Lung (tissue), 12 donors: ENCODE measurements around the gene ETV6. TPM values are rescaled to one million over a fixed set of nuclear protein-coding genes. Genes with fewer than 3 reads are reported as not detected.

Experiments used
- ATAC-seq: fragments of 200-7000 bp; cut with Tn5 transposase; one replicate; pipeline ENCODE4 v1.9.1; 2020; ENCODE audit warnings: moderate number of reproducible peaks; ENCODE audit not compliant: insufficient read depth, low FRiP score
- DNase-seq, 3 donors: peaks; one replicate each; pipeline ENCODE4 v3.0.0-alpha.2; 2013 to 2017
- H3K27ac ChIP-seq, 2 donors: one replicate each; pipeline ENCODE4 v1.5.1; 2013; ENCODE audit warnings: mild to moderate bottlenecking in 2 of 2, moderate library complexity in 2 of 2, control low read depth in 1 of 2, inconsistent platforms in 1 of 2, low read depth in 1 of 2, low read length in 1 of 2
- H3K27me3 ChIP-seq, 3 donors: one replicate each; pipeline ENCODE4 v1.5.1; 2013; ENCODE audit warnings: low read length in 2 of 3; ENCODE audit not compliant: control insufficient read depth in 3 of 3, insufficient read depth in 3 of 3
- H3K36me3 ChIP-seq, 4 donors: one replicate each; pipeline ENCODE4 v1.5.1; 2013; ENCODE audit warnings: low read length in 4 of 4, mild to moderate bottlenecking in 1 of 4, moderate library complexity in 1 of 4; ENCODE audit not compliant: control insufficient read depth in 4 of 4, insufficient read depth in 4 of 4
- H3K4me1 ChIP-seq, 5 donors: one replicate each; pipeline ENCODE4 v1.5.1; 2013; ENCODE audit warnings: low read length in 5 of 5, mild to moderate bottlenecking in 2 of 5, moderate library complexity in 1 of 5; ENCODE audit not compliant: control insufficient read depth in 5 of 5, insufficient read depth in 5 of 5
- H3K4me3 ChIP-seq: one replicate; pipeline ENCODE4 v1.5.1; 2013; ENCODE audit warnings: mild to moderate bottlenecking, control low read depth, moderate library complexity
- H3K9ac ChIP-seq, 2 donors: one replicate each; pipeline ENCODE4 v1.5.1; 2013; ENCODE audit warnings: low read length in 2 of 2, control low read depth in 1 of 2; ENCODE audit not compliant: insufficient read depth in 1 of 2
- H3K9me3 ChIP-seq, 4 donors: one replicate each; pipeline ENCODE4 v1.5.1; 2013; ENCODE audit warnings: low read length in 3 of 4, mild to moderate bottlenecking in 1 of 4, moderate library complexity in 1 of 4; ENCODE audit not compliant: control insufficient read depth in 4 of 4, insufficient read depth in 3 of 4
- WGBS, 2 donors: extraction: QIAGEN DNeasy Blood & Tissue Kit; methylation state at CpG; one replicate each; pipeline ENCODE4 v1.1.7; 2013; 5-methylcytosine and 5-hydroxymethylcytosine counted together
- polyA plus RNA-seq, 2 donors: library from polyadenylated mRNA; stranded (reverse); fragments of 200-250 nt; gene quantifications; one replicate each; pipeline ENCODE4 v1.2.1, GENCODE V29; 2013
- total RNA-seq, 2 donors: library from RNA; depleted of rRNA in 1 of 2; stranded (reverse); fragments of >200 nt in 1 of 2; gene quantifications; one replicate each; pipeline ENCODE4 v1.2.1, GENCODE V29; 2014 to 2021
- TF ChIP-seq, protein P1 (sequence below): IDR thresholded peaks from 2 replicates; pipeline ENCODE4 v1.5.1; 2012; ENCODE audit warnings: mild to moderate bottlenecking; ENCODE audit errors: control extremely low read depth, extremely low read depth
- donor health status: control.
- donor health status: control.
- donor health status: Bipolar disorder and iron deficiency.
- donor health status: healthy.
- donor health status: DM: yes; HTN: yes; CAD: no.

The ETV6 gene
- total and polyA plus RNA-seq, 4 donors: 8.6 to 45.7 (median 13.6) TPM

DNA sequence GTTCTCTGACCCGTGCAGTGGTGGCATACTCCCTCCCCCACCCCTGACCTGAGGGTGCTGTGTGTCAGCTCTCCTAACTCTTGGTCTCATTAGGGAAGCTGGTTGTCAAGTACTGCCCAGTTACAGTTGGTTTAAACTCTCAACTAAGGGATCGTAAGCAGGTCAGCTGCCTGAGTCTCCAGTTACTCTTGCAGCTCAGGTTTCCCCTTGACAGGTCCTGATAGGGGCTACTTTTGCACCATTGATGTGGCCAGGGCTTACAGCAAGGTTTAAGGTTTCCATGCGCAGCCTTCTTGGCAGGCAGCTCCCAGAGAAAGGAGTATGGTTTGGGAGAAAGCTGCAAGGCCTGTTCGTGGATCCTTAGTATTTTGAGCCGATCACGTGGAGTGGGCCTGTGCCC is 74.5 kb downstream of the ETV6 start:
- H3K9ac ChIP-seq: no peak overlapping the region
- DNase-seq: peak in 2 of 3 donors; percentile 48 to 69
- no peaks in the 10 kb centered on the region for H3K27me3 ChIP-seq
- no peak overlapping the region for H3K27ac ChIP-seq
- peaks cover 0 to 2% (median 0%) of the 10 kb centered on the region in 4 donors for H3K36me3 ChIP-seq
- 63 to 73% methylated on average over 6 of the region's 6 CpGs for WGBS, 2 donors
- H3K4me1 ChIP-seq: peaks cover 6 to 27% (median 18%) of the 10 kb centered on the region in 5 donors
- no peak for ATAC-seq
- TF ChIP-seq, protein P1, sequence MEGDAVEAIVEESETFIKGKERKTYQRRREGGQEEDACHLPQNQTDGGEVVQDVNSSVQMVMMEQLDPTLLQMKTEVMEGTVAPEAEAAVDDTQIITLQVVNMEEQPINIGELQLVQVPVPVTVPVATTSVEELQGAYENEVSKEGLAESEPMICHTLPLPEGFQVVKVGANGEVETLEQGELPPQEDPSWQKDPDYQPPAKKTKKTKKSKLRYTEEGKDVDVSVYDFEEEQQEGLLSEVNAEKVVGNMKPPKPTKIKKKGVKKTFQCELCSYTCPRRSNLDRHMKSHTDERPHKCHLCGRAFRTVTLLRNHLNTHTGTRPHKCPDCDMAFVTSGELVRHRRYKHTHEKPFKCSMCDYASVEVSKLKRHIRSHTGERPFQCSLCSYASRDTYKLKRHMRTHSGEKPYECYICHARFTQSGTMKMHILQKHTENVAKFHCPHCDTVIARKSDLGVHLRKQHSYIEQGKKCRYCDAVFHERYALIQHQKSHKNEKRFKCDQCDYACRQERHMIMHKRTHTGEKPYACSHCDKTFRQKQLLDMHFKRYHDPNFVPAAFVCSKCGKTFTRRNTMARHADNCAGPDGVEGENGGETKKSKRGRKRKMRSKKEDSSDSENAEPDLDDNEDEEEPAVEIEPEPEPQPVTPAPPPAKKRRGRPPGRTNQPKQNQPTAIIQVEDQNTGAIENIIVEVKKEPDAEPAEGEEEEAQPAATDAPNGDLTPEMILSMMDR: no peak
- H3K9me3 ChIP-seq: no peaks in the 10 kb centered on the region
- H3K4me3 ChIP-seq: no peak overlapping the region

DNA sequence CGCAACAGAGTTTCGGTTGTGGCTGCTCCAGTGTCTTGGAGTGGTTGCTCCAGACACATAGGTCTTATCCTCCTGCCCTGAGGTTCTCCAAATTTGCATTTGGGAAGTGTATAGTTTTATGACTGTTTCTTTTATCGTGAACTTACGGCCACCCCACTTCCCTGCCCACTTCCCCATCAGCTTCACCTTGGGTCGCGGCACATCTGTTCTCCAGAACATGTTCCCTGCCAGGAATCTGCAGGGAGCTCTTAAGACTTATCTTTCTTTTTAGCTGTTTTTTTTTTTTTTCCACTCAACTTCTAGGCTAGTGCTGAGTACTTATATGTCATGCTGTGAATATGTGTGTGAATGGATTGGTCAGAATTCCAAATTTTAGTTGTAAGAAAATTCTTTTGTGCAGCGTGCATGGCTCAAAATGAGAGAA is 75.4 kb downstream of the ETV6 start:
- Histone ChIP-seq H3K27me3 (no peaks in the 10 kb centered on the region), H3K9ac (no peak overlapping the region), H3K9me3 (no peaks in the 10 kb centered on the region), H3K4me3 (no peak overlapping the region), H3K27ac (no peak overlapping the region), H3K36me3 (peaks cover 0 to 2% (median 0%) of the 10 kb centered on the region in 4 donors), H3K4me1 (peaks cover 6 to 29% (median 16%) of the 10 kb centered on the region in 5 donors)
- DNase-seq: peak in 2 of 3 donors; percentile 54 to 65
- WGBS, 2 donors: 29 to 32% methylated on average over 7 of the region's 7 CpGs
- ATAC-seq: no peak
- TF ChIP-seq, protein P1: no peak

DNA sequence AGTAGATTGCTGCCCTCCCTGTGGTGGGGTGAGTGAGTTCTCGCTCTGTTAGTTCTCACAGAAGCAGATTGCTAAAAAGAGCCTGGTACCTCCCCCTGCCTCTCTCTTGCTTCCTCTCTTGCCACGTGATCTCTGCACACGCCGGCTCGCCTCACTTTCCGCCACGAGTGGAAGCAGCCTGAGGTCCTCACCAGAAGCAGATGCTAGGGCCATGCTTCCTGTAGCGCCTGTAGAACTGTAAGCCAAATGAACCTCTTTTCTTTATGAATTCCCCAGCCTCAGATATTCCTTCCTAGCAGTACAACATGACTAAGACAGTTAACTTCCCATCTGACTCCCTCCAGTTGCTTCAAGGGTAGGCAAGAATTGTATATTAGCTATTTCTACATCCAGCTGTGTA is 76.2 kb downstream of the ETV6 start:
- WGBS, 2 donors: 47 to 72% methylated on average over 8 of the region's 8 CpGs
- peak overlapping the region in 1 of 2 donors; percentile 20 for H3K27ac ChIP-seq
- DNase-seq: no peak
- no peaks in the 10 kb centered on the region for H3K27me3 ChIP-seq
- no peaks in the 10 kb centered on the region for H3K9me3 ChIP-seq
- H3K4me3 ChIP-seq: no peak overlapping the region
- ATAC-seq: no peak
- peaks cover 0 to 2% (median 0%) of the 10 kb centered on the region in 4 donors for H3K36me3 ChIP-seq
- H3K9ac ChIP-seq: no peak overlapping the region
- peaks cover 6 to 28% (median 17%) of the 10 kb centered on the region in 5 donors for H3K4me1 ChIP-seq
- TF ChIP-seq, protein P1: no peak

DNA sequence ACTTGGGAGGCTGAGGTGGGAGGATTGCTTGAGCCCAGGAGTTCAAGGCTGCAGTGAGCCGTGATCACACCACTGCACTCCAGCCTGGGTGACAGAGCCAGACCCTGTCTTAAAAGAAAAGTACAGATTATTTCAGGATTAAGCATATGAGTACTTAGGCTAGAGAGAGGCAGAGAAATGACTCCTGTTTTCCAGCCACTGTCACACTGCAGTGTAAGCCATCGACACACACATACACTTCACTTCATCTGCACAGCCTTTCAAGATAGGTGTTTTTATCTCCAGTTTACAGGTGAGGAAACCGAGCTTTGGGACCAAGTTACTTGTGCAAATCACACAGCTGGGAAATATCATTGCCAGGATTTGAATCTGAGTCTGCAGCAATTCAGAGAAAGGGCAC is 77.2 kb downstream of the ETV6 start:
- H3K4me1 ChIP-seq: peaks cover 6 to 31% (median 19%) of the 10 kb centered on the region in 5 donors
- peaks cover 0 to 2% (median 0%) of the 10 kb centered on the region in 4 donors for H3K36me3 ChIP-seq
- DNase-seq: no peak
- no peaks in the 10 kb centered on the region for H3K9me3 ChIP-seq
- H3K9ac ChIP-seq: no peak overlapping the region
- 90 to 96% methylated on average over 3 of the region's 3 CpGs for WGBS, 2 donors
- no peak for ATAC-seq
- no peak overlapping the region for H3K27ac ChIP-seq
- TF ChIP-seq, protein P1: no peak
- no peaks in the 10 kb centered on the region for H3K27me3 ChIP-seq
- H3K4me3 ChIP-seq: no peak overlapping the region
